GM21381 (cell line): Measurements from ENCODE around the gene OR5K2.

ENCODE experiments used
- ATAC-seq: cut with Tn5 transposase; IDR thresholded peaks from one replicate; pipeline ENCODE4 v1.9.1; 2021; ENCODE audit warnings: mild to moderate bottlenecking, moderate library complexity; ENCODE audit not compliant: unreplicated experiment

The OR5K2 gene

GRCh38 chr3:98497381-98497780, at the start of gene OR5K2:
OR5K2 (plus strand) TSS chr3:98497681; CDS start chr3:98497681, 0 bp downstream.
- no peak for ATAC-seq

DNA sequence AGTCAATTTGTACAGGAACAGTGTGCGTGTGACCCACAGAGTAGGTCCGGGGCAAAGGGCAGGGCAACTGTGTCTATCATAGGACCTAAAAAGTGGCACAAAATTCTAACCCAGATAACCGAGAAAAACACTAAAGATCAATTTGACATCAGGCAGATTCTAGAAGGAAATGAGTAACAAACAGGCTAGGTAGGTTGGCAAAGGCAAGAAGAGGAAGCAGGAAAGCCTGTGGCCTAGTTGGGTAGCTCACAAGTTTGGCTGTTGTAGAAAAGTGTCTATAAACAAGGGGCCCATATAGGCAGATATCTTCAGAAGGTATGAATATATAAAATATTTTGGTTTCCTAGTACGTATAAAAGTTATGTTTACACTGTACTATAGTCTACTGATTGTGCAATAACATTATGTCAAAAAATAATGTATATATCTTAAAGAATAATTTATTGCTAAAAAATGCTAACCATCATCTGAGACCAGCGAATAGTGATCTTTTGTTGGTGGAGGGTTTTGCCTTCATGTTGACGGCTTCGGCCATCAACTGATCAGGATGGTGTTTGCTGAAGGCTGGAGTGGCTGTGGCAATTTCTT, 47.8 kb upstream of the OR5K2 start:
- peak; percentile 42 for ATAC-seq

DNA sequence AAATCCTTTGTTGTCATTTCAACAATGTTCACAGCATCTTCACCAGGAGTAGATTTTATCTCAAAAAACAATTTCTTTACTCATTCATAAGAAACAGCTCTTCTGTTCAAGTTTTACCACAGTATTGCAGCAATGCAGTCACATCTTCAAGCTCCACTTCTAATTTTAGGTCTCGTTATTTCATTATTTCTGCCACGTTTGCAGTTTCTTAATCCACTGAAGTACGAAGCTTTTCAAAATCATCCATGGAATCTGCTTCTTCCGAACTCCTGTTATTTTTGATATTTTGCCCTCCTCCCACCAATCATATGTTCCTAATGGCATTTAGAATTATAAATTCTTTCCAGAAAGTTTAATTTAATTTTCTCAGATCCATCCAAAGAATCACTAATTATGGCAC, 47.1 kb upstream of the OR5K2 start:
- no peak for ATAC-seq

DNA sequence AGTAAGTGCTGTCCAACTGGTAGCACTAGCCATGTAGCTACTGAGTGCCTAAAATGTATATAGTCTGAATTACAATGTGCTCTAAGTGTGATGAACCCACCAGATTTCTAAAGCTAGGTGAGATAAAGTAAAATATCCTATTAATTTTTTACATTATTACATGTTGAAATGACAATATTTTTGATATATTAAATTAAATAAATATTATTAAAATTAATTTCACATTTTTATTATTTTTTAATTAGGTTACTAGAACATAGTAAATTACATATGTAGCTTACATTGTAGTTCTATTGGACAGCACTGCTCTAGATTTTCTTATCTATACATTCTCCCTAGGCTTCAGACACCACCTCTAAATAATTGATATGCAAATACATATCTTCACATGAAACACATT, 43.7 kb upstream of the OR5K2 start:
- no peak for ATAC-seq

- ATAC-seq: no peak
Measured at GRCh38 chr3:98454929-98455328, 42.6 kb upstream of the OR5K2 start.

GRCh38 chr3:98457543-98457942, 39.9 kb upstream of the OR5K2 start:
- no peak for ATAC-seq

GRCh38 chr3:98460220-98460619, 37.3 kb upstream of the OR5K2 start:
- no peak for ATAC-seq

DNA sequence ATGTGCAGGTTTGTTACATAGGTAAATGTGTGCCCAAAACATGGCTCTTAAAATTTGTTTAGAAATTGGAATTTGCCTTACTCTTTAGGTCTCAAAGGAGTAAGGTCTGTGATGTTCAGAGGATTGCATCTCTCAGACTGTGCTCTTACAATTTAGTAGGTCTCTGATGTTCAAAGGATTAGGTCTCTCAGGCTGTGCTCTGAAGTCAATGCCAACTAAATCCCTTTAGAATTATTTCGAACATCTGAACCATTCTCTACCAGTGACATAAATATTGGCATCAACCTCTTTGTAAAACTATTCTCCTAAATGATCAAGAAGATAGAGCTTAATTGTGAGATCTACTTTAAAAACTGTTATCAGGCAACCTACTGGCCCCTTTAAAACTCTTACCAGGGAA, 34.6 kb upstream of the OR5K2 start, which contains the start of gene OR5K1:
Gene OR5K1 (plus strand): TSS at position 301 of the 400 bp plus-strand sequence. CDS start 6,376 bp downstream, outside the sequence.
- no peak for ATAC-seq

- no peak for ATAC-seq
Measured at GRCh38 chr3:98482717-98483482, 14.6 kb upstream of the OR5K2 start.

GRCh38 chr3:98483626-98484025, 13.9 kb upstream of the OR5K2 start:
- ATAC-seq: no peak

DNA sequence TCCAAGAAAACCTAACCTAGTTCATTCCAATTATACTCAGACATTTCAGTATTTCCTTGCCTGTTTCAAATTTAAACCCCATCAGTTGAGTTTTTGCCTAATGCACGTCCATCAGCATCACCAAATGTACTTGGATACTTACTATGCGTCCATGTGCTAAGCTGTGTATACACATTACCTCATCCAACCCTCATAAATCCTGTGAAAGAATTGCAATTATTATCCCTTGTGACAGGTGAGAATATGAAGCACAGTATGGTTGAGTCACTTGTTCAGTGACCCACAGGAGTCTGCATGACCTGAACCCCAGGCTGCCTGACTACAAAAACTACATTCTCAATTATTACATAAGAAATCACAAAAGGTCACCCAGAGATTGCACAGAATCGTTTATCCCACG, 2.5 kb downstream of the OR5K2 start:
- no peak for ATAC-seq

DNA sequence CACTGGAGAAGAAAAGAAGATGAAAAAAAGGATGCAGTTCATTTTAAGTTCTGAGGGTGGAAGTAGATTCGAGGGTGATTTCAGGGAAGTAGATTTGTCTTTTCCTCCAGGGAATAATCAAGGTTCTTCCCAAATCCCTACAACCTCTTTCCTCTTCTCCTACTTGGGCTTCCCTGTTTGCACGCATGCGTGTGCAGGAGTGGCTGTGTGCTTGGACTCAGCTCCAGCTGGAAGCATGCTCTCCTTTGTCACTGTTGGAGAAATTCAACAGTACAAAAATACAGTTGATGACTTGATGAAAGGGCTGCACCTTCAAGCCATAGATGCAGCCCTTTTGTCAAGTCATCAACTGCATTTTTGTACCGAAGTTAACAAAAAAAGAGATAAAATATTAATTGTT, 3.8 kb downstream of the OR5K2 start:
- ATAC-seq: no peak

GRCh38 chr3:98501863-98502576, 4.5 kb downstream of the OR5K2 start:
- no peak for ATAC-seq

GRCh38 chr3:98504539-98504938, 7.1 kb downstream of the OR5K2 start:
- ATAC-seq: no peak

GRCh38 chr3:98508582-98508981, 11.1 kb downstream of the OR5K2 start:
- ATAC-seq: no peak

- ATAC-seq: no peak
Measured at GRCh38 chr3:98512576-98512975, 15.1 kb downstream of the OR5K2 start.

GRCh38 chr3:98513091-98513511, 15.6 kb downstream of the OR5K2 start:
- ATAC-seq: no peak

DNA sequence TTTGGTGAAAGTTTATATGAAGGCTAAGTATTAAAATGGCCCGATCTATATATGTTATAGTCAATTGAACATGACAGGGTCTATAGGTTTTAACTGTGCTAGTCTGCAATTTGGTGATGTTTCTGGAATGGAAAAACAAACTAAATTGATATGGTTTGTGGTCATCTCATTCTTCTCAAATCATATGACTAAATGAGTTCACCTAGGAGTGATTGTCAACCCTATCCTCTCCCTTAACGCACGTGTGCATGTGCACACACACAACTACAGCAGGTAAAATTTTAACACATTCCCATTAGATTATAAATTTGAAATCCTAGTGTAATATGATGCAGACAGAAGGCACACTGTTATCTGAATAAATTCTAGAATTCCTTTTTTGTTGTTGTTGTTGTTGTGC, 16.3 kb downstream of the OR5K2 start:
- no peak for ATAC-seq

GRCh38 chr3:98514948-98515347, 17.5 kb downstream of the OR5K2 start:
- ATAC-seq: no peak

- no peak for ATAC-seq
Measured at GRCh38 chr3:98518816-98519215, 21.3 kb downstream of the OR5K2 start.

GRCh38 chr3:98519351-98519750, 21.9 kb downstream of the OR5K2 start:
- ATAC-seq: no peak
